Caco-2 (cell line): ENCODE results near the gene EIF3F. TPM values are rescaled to one million over a fixed set of nuclear protein-coding genes. Genes with fewer than 3 reads are reported as not detected.
A peak's percentile ranks its signal among the peaks of the same experiment; 100 is the strongest.

Source experiments
- BruUV-seq: library from RNA; stranded (reverse); fragments of 400-500 nt; replicated peaks from 2 replicates; lab custom pipeline; 2021; lab: Mats Ljungman, UMichigan
- CTCF ChIA-PET: fragments of 300-600 bp; sonication (Branson Sonifier 250); formaldehyde crosslinking; loops from one replicate; lab custom pipeline; 2022; ENCODE audit warnings: antibody characterized with exemption; lab: Charles Lee
- POLR2A ChIA-PET: fragments of 300-600 bp; sonication (Branson Sonifier 250); formaldehyde crosslinking; loops from one replicate; lab custom pipeline; 2022; ENCODE audit warnings: antibody characterized with exemption; lab: Charles Lee
- DNase-seq, 2 experiments: peaks; one replicate each; pipeline versions ENCODE4 v3.0.0 to v3.0.0-alpha.2; 2020 to 2022
- H3K27me3 ChIP-seq: replicated peaks from 2 replicates; pipeline ENCODE4 v1.6.0; 2011; ENCODE audit warnings: low read length; ENCODE audit not compliant: control insufficient read depth, insufficient read depth
- H3K36me3 ChIP-seq: 2 replicates; pipeline ENCODE4 v1.5.1; 2011; ENCODE audit warnings: low read length; ENCODE audit not compliant: control insufficient read depth, insufficient read depth
- H3K4me1 ChIP-seq: fragments of 250-450 bp; sonication (Bioruptor Pico); 2 replicates; pipeline ENCODE4 v1.5.1; 2020; ENCODE audit warnings: mild to moderate bottlenecking
- H3K4me3 ChIP-seq: 2 replicates; pipeline ENCODE4 v1.5.1; 2011; ENCODE audit warnings: low read depth, mild to moderate bottlenecking, control low read depth, low read length
- H3K9me3 ChIP-seq: fragments of 250-450 bp; sonication (Bioruptor Pico); 2 replicates; pipeline ENCODE4 v1.5.1; 2020; ENCODE audit warnings: mild to moderate bottlenecking, moderate library complexity
- H3K27ac Mint-ChIP-seq: one replicate; pipeline ENCODE4 v1.8.0; 2022; ENCODE audit warnings: mixed read lengths; ENCODE audit not compliant: unreplicated experiment
- H3K27me3 Mint-ChIP-seq: one replicate; pipeline ENCODE4 v1.8.0; 2022; ENCODE audit warnings: mixed read lengths; ENCODE audit not compliant: insufficient read depth, unreplicated experiment
- H3K36me3 Mint-ChIP-seq: one replicate; pipeline ENCODE4 v1.8.0; 2022; ENCODE audit warnings: mild to moderate bottlenecking, mixed read lengths; ENCODE audit not compliant: insufficient read depth, unreplicated experiment
- H3K4me1 Mint-ChIP-seq: one replicate; pipeline ENCODE4 v1.8.0; 2022; ENCODE audit warnings: low read depth, mixed read lengths; ENCODE audit not compliant: unreplicated experiment
- H3K4me3 Mint-ChIP-seq: one replicate; pipeline ENCODE4 v1.8.0; 2022; ENCODE audit warnings: mild to moderate bottlenecking, moderate library complexity, mixed read lengths; ENCODE audit not compliant: unreplicated experiment
- H3K9me3 Mint-ChIP-seq: one replicate; pipeline ENCODE4 v1.8.0; 2022; ENCODE audit warnings: mixed read lengths; ENCODE audit not compliant: unreplicated experiment
- intact Hi-C: fragments of 100-400 bp; cut with micrococcal nuclease; formaldehyde crosslinking; loops from one replicate; pipeline ENCODE4 v1.10.0; 2022; ENCODE audit not compliant: unreplicated experiment
- total RNA-seq: library from RNA; stranded (reverse); gene quantifications from 2 replicates; pipeline ENCODE4 v1.2.3, GENCODE V29; 2022
- TF ChIP-seq, protein P1 (sequence below), 2 experiments: fragments of 200-600 bp in 1 of 2; IDR thresholded peaks; 1 replicate in 1 of 2; 2 replicates in 1 of 2; pipeline versions ENCODE4 v1.5.1 to v1.8.0; 2011 to 2022; ENCODE audit warnings: antibody characterized with exemption in 1 of 2, control low read depth in 1 of 2, inconsistent platforms in 1 of 2, low read depth in 1 of 2, low read length in 1 of 2, mild to moderate bottlenecking in 1 of 2, moderate library complexity in 1 of 2; ENCODE audit not compliant: insufficient read depth in 1 of 2, severe bottlenecking in 1 of 2, unreplicated experiment in 1 of 2

Gene EIF3F
- total RNA-seq, 1 experiment from 2014 or later = 315 TPM

DNA sequence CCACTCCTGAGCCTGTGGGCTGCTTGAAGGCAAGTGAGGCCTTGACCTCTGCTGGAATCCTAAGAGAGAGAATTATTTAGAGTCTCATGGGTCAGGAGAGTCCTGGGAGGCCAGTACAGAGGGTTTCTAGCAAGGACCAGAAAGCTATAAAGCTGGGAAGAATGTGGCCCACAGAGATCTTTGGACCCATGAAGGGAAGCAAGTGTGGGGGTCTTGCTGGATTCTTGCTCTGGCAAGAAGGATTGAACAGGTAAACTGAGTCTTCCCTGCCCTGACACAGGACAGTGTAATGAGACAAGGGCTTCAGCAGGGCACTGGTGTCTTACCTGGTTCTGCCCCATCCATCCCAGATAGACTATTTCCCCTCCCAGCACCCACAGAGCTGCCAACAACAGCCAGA is 18.4 kb downstream of the EIF3F start:
- no TSS peak for BruUV-seq
- no peaks in the 10 kb centered on the region for H3K4me1 Mint-ChIP-seq
- no peaks in the 10 kb centered on the region for H3K27me3 ChIP-seq
- H3K36me3 Mint-ChIP-seq = peaks cover 1% of the 10 kb centered on the region
- TF ChIP-seq, protein P1, sequence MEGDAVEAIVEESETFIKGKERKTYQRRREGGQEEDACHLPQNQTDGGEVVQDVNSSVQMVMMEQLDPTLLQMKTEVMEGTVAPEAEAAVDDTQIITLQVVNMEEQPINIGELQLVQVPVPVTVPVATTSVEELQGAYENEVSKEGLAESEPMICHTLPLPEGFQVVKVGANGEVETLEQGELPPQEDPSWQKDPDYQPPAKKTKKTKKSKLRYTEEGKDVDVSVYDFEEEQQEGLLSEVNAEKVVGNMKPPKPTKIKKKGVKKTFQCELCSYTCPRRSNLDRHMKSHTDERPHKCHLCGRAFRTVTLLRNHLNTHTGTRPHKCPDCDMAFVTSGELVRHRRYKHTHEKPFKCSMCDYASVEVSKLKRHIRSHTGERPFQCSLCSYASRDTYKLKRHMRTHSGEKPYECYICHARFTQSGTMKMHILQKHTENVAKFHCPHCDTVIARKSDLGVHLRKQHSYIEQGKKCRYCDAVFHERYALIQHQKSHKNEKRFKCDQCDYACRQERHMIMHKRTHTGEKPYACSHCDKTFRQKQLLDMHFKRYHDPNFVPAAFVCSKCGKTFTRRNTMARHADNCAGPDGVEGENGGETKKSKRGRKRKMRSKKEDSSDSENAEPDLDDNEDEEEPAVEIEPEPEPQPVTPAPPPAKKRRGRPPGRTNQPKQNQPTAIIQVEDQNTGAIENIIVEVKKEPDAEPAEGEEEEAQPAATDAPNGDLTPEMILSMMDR (IDR thresholded peaks at IDR 0.05; ENCODE audit: insufficient read depth in 1 of 2, low read depth in 1 of 2, low read length in 1 of 2, severe bottlenecking in 1 of 2, unreplicated experiment in 1 of 2) = no peak
- ChIA-PET CTCF (interaction anchor here (1.1 to 7.4 kb wide), 7 partner anchors 16 to 561 kb away, joined by 3 to 213 read pairs (median 8); partner anchors contain the start of gene LMO1), POLR2A (no interaction called here)
- DNase-seq = no peak
- no peaks in the 10 kb centered on the region for H3K36me3 ChIP-seq
- H3K27ac Mint-ChIP-seq = no peak overlapping the region
- H3K4me3 Mint-ChIP-seq = no peak overlapping the region
- no peak overlapping the region for H3K4me3 ChIP-seq
- H3K9me3 Mint-ChIP-seq = no peaks in the 10 kb centered on the region
- intact Hi-C loops = loop anchor here (10.0 kb wide), 2 partner anchors 189 to 559 kb away; no protein-coding TSS in a partner anchor
- no peaks in the 10 kb centered on the region for H3K4me1 ChIP-seq
- no peaks in the 10 kb centered on the region for H3K9me3 ChIP-seq
- peaks cover 5% of the 10 kb centered on the region for H3K27me3 Mint-ChIP-seq

DNA sequence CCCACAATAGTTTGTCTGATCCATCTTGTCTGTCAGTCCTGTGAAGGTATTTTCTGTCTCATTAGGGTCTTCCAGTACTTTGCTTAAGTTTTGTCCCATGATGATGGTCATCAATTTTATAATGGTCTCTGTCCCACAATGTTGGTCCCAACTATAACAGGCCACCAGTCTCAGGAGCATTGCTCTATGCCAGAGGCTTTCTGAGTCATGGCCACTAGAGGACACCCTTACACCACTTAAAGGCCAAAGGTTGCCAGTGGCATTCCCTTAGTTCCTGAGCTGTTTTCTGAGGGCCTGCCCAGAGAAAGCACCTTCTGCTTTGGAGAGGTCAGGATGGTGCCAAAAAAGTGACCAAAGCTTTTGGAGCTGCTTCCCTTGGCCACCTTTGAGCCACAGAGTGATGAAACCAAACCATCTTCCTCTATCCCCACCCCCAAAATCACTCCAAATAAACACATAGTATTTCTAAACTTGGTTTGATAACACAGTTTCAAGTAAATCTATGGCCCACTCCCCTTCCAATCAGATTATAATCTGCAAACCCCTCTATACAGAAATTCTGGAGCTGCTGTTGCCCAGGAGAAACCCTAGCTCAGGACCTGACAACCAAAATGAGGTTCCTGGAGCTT is 19.3 kb downstream of the EIF3F start:
- Histone ChIP-seq H3K36me3 (no peaks in the 10 kb centered on the region), H3K9me3 (no peaks in the 10 kb centered on the region), H3K27me3 (no peaks in the 10 kb centered on the region), H3K4me1 (no peaks in the 10 kb centered on the region), H3K4me3 (no peak overlapping the region)
- H3K4me1 Mint-ChIP-seq = no peaks in the 10 kb centered on the region
- peaks cover 8% of the 10 kb centered on the region for H3K27me3 Mint-ChIP-seq
- no peak overlapping the region for H3K27ac Mint-ChIP-seq
- H3K36me3 Mint-ChIP-seq = no peaks in the 10 kb centered on the region
- peak; percentile 70 to 78 for DNase-seq
- no peak overlapping the region for H3K4me3 Mint-ChIP-seq
- intact Hi-C loops = loop anchor here (1.0 to 10.0 kb wide), 6 partner anchors 27 to 558 kb away; no protein-coding TSS in a partner anchor
- BruUV-seq = no TSS peak
- TF ChIP-seq, protein P1 (IDR thresholded peaks at IDR 0.05; ENCODE audit: insufficient read depth in 1 of 2, low read depth in 1 of 2, low read length in 1 of 2, severe bottlenecking in 1 of 2, unreplicated experiment in 1 of 2) = peak; percentile 85 to 95
- no peaks in the 10 kb centered on the region for H3K9me3 Mint-ChIP-seq
- POLR2A ChIA-PET = interaction anchor here (1.0 kb wide), 1 partner anchor 93 kb away, joined by 4 read pairs; no protein-coding TSS in a partner anchor
- CTCF ChIA-PET = interaction anchor here (0.6 to 7.4 kb wide), 22 partner anchors 10 to 560 kb away, joined by 3 to 213 read pairs (median 4); partner anchors contain the start of genes EIF3F and LMO1

DNA sequence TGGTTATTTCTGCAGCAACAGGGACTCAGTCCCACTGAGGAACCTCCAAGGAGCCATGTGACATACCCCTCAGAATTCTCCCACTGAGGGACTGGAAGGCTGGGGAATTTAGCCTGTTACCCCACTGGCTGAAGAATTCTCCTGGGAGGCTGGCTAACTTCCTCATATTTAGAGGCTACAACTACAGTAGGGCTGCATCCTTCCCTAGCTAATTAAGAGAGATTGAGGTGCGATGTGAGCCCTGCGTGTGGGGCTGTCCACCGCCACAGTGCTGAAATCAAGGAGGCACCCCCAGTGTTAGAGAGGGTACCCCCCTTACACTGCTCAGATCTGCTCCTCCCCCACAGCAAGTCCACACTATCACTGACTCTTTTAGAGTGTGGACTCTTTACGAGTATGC is 21.1 kb downstream of the EIF3F start:
- TF ChIP-seq, protein P1 (IDR thresholded peaks at IDR 0.05; ENCODE audit: insufficient read depth in 1 of 2, low read depth in 1 of 2, low read length in 1 of 2, severe bottlenecking in 1 of 2, unreplicated experiment in 1 of 2) = no peak
- no peak overlapping the region for H3K27ac Mint-ChIP-seq
- no peaks in the 10 kb centered on the region for H3K4me1 Mint-ChIP-seq
- H3K27me3 Mint-ChIP-seq = peaks cover 11% of the 10 kb centered on the region
- Histone ChIP-seq H3K4me1 (no peaks in the 10 kb centered on the region), H3K4me3 (no peak overlapping the region), H3K27me3 (no peaks in the 10 kb centered on the region), H3K36me3 (no peaks in the 10 kb centered on the region), H3K9me3 (no peaks in the 10 kb centered on the region)
- BruUV-seq = no TSS peak
- CTCF ChIA-PET = interaction anchor here (0.5 to 7.4 kb wide), 4 partner anchors 11 to 92 kb away, joined by 3 to 213 read pairs (median 40); no protein-coding TSS in a partner anchor
- intact Hi-C loops = loop anchor here (10.0 kb wide), 2 partner anchors 187 to 557 kb away; no protein-coding TSS in a partner anchor
- DNase-seq = no peak
- peaks cover 7% of the 10 kb centered on the region for H3K36me3 Mint-ChIP-seq
- no peak overlapping the region for H3K4me3 Mint-ChIP-seq
- no peaks in the 10 kb centered on the region for H3K9me3 Mint-ChIP-seq
- POLR2A ChIA-PET = no interaction called here
